Loucy (cell line): Measurements from ENCODE around the gene GIMAP2.

Experiments used
- H2AFZ ChIP-seq: fragments of 200-600 bp; sonication (generic); 2 replicates; pipeline ENCODE4 v1.6.0; 2016; ENCODE audit warnings: antibody characterized with exemption, mild to moderate bottlenecking, low read length, moderate library complexity
- H3F3A ChIP-seq: fragments of 200-600 bp; 2 replicates; pipeline ENCODE4 v1.6.0; 2016; ENCODE audit warnings: antibody characterized with exemption, low read depth, mild to moderate bottlenecking
- H3K27me3 ChIP-seq: fragments of 200-600 bp; sonication (generic); 2 replicates; pipeline ENCODE4 v1.6.1; 2014; ENCODE audit warnings: low read length, mild to moderate bottlenecking; ENCODE audit not compliant: insufficient read depth, poor library complexity, severe bottlenecking
- H3K36me3 ChIP-seq: fragments of 200-600 bp; sonication (generic); 2 replicates; pipeline ENCODE4 v1.6.1; 2016; ENCODE audit warnings: low read length; ENCODE audit not compliant: insufficient read depth
- H3K4me1 ChIP-seq: fragments of 200-600 bp; sonication (generic); 2 replicates; pipeline ENCODE4 v1.5.1; 2014; ENCODE audit warnings: low read length, mild to moderate bottlenecking; ENCODE audit not compliant: insufficient read depth, poor library complexity, severe bottlenecking
- H3K4me2 ChIP-seq: fragments of 200-600 bp; sonication (generic); 2 replicates; pipeline ENCODE4 v1.6.0; 2014; ENCODE audit warnings: antibody characterized with exemption, low read length, low read depth, mild to moderate bottlenecking; ENCODE audit not compliant: poor library complexity, severe bottlenecking
- H3K4me3 ChIP-seq: fragments of 200-600 bp; sonication (generic); 2 replicates; pipeline ENCODE4 v1.5.1; 2014; ENCODE audit warnings: low read length, mild to moderate bottlenecking, mixed read lengths; ENCODE audit not compliant: poor library complexity, severe bottlenecking
- H3K79me2 ChIP-seq: fragments of 200-600 bp; sonication (generic); 2 replicates; pipeline ENCODE4 v1.6.1; 2014; ENCODE audit warnings: low read length; ENCODE audit not compliant: insufficient read depth
- H3K9ac ChIP-seq: fragments of 200-600 bp; sonication (generic); 2 replicates; pipeline ENCODE4 v1.6.0; 2014; ENCODE audit warnings: mild to moderate bottlenecking, low read depth, low read length, moderate library complexity; ENCODE audit not compliant: poor library complexity, severe bottlenecking
- H3K9me2 ChIP-seq: fragments of 200-600 bp; sonication (generic); replicated peaks from 2 replicates; pipeline ENCODE4 v1.6.1; 2016; ENCODE audit warnings: low read depth, low read length, mixed read lengths
- H3K9me3 ChIP-seq: fragments of 200-600 bp; sonication (generic); 2 replicates; pipeline ENCODE4 v1.6.1; 2014; ENCODE audit warnings: mild to moderate bottlenecking, antibody characterized with exemption, low read length, low read depth; ENCODE audit not compliant: insufficient read depth
- H4K20me1 ChIP-seq: fragments of 200-600 bp; sonication (generic); 2 replicates; pipeline ENCODE4 v1.6.0; 2014; ENCODE audit warnings: antibody characterized with exemption, low read length, mild to moderate bottlenecking; ENCODE audit not compliant: insufficient read depth, poor library complexity, severe bottlenecking
- CTCF ChIP-seq: fragments of 200-600 bp; sonication (generic); conservative IDR thresholded peaks from 2 replicates; pipeline ENCODE4 v1.5.1; 2014; ENCODE audit warnings: mild to moderate bottlenecking, antibody characterized with exemption, low read length
- EZH2phosphoT487 ChIP-seq: fragments of 200-600 bp; IDR thresholded peaks from 2 replicates; pipeline ENCODE4 v1.6.1; 2018; ENCODE audit warnings: antibody characterized with exemption, mild to moderate bottlenecking, moderate library complexity, borderline replicate concordance

Gene GIMAP2

GRCh38 chr7:150734254-150734653 lies 48.7 kb downstream of the GIMAP2 start:
- Histone ChIP-seq H3K4me2 (no peak overlapping the region), H3K36me3 (no peaks in the 10 kb centered on the region), H3K79me2 (peaks cover 19% of the 10 kb centered on the region), H3K9ac (no peak overlapping the region), H3F3A (no peaks in the 10 kb centered on the region), H3K4me1 (peaks cover 41% of the 10 kb centered on the region), H2AFZ (no peak overlapping the region), H3K9me2 (no peaks in the 10 kb centered on the region), H3K9me3 (peaks cover 5% of the 10 kb centered on the region; the same call in 1 of the 2 replicates), H3K4me3 (no peak overlapping the region), H4K20me1 (no peaks in the 10 kb centered on the region), H3K27me3 (no peaks in the 10 kb centered on the region)
- no peak for TF ChIP-seq CTCF
- TF ChIP-seq EZH2phosphoT487, result no peak

DNA sequence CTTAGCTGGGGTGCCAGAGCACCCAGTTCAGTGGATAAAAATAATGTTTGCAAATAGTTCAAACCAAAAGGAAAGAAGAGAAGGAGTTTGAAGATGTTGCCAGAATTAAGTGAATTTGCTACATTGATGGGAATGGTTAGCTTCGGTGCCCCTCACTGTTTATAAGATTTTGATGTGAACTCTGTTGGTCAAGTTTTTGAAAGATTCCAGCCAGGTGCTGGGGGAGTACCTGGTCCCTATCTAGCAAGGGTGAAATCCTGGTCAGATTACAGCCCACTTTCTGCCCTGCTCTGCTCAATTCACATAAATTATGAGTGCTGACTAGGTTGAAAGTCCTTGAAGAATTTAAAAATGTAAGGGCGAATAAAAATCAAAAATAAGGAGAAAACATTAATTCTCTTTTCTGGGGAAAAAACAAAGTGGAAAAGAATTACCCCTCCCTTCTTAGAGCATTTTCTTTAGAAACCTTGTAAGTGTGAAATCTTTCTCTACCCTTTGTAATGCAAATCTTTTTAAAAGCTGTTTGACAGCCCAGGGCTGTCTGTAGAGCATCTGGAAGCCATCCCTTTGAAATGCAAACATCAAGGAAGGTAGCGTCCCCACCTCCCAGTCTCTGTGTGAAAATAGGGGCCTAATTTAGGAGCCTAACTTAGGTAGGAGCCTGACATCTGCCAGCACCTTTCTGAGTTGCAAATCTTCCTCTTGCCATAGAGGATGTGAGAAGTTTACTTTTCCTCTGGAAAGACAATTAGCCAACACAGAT lies 50.3 kb downstream of the GIMAP2 start:
- TF ChIP-seq CTCF (no peak), EZH2phosphoT487 (no peak)
- H3K4me2 ChIP-seq, result no peak overlapping the region
- H3K9ac ChIP-seq, result no peak overlapping the region
- no peaks in the 10 kb centered on the region for H3F3A ChIP-seq
- 0 out of 2 replicates have a peak, but pooled peaks cover 4% of the 10 kb centered on the region for H3K9me3 ChIP-seq
- peaks cover 38% of the 10 kb centered on the region for H3K4me1 ChIP-seq
- H3K27me3 ChIP-seq, result no peaks in the 10 kb centered on the region
- no peaks in the 10 kb centered on the region for H3K9me2 ChIP-seq
- no peaks in the 10 kb centered on the region for H4K20me1 ChIP-seq
- no peak overlapping the region for H3K4me3 ChIP-seq
- H2AFZ ChIP-seq, result no peak overlapping the region
- H3K36me3 ChIP-seq, result no peaks in the 10 kb centered on the region
- H3K79me2 ChIP-seq, result peaks cover 31% of the 10 kb centered on the region

DNA sequence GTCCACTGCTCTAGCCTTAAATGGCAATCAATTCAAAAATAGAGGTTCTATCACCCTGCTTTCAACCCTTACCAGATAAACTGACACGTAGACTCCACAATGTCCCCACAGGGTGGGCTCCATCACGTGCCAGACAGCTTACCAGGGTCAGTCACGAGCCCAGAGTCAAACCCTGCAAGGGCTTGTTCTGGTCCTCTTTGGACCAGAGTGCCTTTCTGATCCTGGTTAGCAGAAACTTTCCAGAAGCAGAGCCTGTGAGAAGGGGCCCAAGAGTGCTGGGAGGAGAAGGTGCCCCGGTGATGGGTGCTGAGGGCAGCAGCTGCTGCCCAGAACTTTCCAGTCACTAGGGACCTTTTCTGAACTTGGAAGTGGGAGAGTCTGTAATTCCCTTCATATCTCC lies 51.4 kb downstream of the GIMAP2 start:
- no peaks in the 10 kb centered on the region for H3F3A ChIP-seq
- 0 out of 2 replicates have a peak, but pooled peaks cover 4% of the 10 kb centered on the region for H3K9me3 ChIP-seq
- H3K4me1 ChIP-seq, result peaks cover 38% of the 10 kb centered on the region
- no peak for TF ChIP-seq CTCF
- TF ChIP-seq EZH2phosphoT487, result no peak
- H3K4me3 ChIP-seq, result peak overlapping the region; percentile 76
- no peaks in the 10 kb centered on the region for H3K36me3 ChIP-seq
- H2AFZ ChIP-seq, result peak overlapping the region; percentile 74
- no peaks in the 10 kb centered on the region for H3K9me2 ChIP-seq
- peak overlapping the region; percentile 80 for H3K4me2 ChIP-seq
- H3K9ac ChIP-seq, result peak overlapping the region; percentile 71
- H3K27me3 ChIP-seq, result no peaks in the 10 kb centered on the region
- H4K20me1 ChIP-seq, result no peaks in the 10 kb centered on the region
- H3K79me2 ChIP-seq, result peaks cover 31% of the 10 kb centered on the region
